Measurements from ENCODE around the gene TYK2. TPM values are rescaled to one million over a fixed set of nuclear protein-coding genes. Genes with fewer than 3 reads are reported as not detected.
A peak's percentile ranks its signal among the peaks of the same experiment; 100 is the strongest.

Gene TYK2
- total RNA-seq, 4 donors from 2014 or later, result 112 to 166 (median 125) TPM

DNA sequence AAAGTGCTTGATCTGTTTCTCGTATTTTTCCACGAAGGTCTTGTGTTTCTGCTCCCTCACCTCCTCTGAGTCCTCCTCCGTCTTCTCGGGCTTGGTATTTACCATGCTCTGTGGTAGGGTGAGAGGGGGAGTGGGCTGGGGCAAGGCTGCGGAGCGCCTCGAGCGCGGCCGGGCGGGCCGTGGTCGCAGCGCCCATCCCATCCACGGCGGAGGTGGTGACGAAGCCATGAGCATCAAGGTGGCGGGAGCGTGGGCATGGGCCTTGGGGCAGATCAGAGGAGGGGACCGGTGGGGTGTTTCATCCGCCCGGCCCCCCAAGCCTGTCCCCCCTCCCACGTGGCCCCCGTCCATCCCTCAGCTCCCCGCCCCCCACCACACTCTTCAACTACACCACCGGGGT lies 15.1 kb upstream of the TYK2 start:
- H3K36me3 ChIP-seq, result peaks cover 3 to 68% (median 26%) of the 10 kb centered on the region in 3 donors

GRCh38 chr19:10395003-10395402 lies 14.6 kb upstream of the TYK2 start:
- Histone ChIP-seq H3K4me3 (no peak overlapping the region), H3K36me3 (peaks cover 3 to 65% (median 26%) of the 10 kb centered on the region in 3 donors), H3K4me1 (peaks cover 0 to 2% (median 0%) of the 10 kb centered on the region in 4 donors), H3K27ac (no peak overlapping the region), H3K27me3 (no peaks in the 10 kb centered on the region), H3K9me3 (no peaks in the 10 kb centered on the region)
- no peak for TF ChIP-seq EP300 (IDR thresholded peaks at IDR 0.05)
- TF ChIP-seq, protein P1, sequence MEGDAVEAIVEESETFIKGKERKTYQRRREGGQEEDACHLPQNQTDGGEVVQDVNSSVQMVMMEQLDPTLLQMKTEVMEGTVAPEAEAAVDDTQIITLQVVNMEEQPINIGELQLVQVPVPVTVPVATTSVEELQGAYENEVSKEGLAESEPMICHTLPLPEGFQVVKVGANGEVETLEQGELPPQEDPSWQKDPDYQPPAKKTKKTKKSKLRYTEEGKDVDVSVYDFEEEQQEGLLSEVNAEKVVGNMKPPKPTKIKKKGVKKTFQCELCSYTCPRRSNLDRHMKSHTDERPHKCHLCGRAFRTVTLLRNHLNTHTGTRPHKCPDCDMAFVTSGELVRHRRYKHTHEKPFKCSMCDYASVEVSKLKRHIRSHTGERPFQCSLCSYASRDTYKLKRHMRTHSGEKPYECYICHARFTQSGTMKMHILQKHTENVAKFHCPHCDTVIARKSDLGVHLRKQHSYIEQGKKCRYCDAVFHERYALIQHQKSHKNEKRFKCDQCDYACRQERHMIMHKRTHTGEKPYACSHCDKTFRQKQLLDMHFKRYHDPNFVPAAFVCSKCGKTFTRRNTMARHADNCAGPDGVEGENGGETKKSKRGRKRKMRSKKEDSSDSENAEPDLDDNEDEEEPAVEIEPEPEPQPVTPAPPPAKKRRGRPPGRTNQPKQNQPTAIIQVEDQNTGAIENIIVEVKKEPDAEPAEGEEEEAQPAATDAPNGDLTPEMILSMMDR (IDR thresholded peaks at IDR 0.05), result no peak
- DNase-seq (ENCODE audit: low spot score in 2 of 2), result no peak
- 95 to 97% methylated on average over 10 to 11 of the region's 12 CpGs for WGBS, 2 donors

More for the DNA sequence above, 15.1 kb upstream of the TYK2 start:
- no peak overlapping the region for H3K4me3 ChIP-seq
- DNase-seq (ENCODE audit: low spot score in 2 of 2), result no peak
- no peaks in the 10 kb centered on the region for H3K9me3 ChIP-seq
- WGBS, 2 donors, result 94% methylated on average over 18 to 19 of the region's 26 CpGs
- H3K27ac ChIP-seq, result no peak overlapping the region
- TF ChIP-seq EP300 (IDR thresholded peaks at IDR 0.05) (no peak), POLR2A (IDR thresholded peaks at IDR 0.05) (no peak)
- TF ChIP-seq, protein P1 (IDR thresholded peaks at IDR 0.05), result no peak
- peaks cover 0 to 6% (median 0%) of the 10 kb centered on the region in 4 donors for H3K4me1 ChIP-seq
- H3K27me3 ChIP-seq, result no peaks in the 10 kb centered on the region

DNA sequence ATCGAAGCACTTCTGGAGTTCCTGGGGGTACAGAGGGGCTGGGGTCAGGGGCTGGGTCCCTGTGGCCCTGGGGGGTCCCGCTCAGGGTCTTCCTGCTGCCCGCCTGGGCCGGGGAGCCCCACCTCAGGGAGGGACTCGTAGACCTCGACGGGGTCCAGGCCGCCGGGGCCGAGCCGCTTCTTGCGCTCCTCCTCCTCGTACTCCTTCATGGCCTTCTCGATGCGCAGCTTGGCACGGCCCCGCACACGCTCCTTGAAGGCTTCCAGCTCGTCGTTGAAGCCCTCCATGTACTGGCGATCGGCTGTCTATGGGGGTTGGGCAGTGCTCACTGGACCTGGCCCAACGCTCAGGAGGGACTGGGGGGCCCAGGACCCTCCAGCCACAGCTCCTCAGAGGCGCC lies 12.8 kb upstream of the TYK2 start:
- Histone ChIP-seq H3K9me3 (no peaks in the 10 kb centered on the region), H3K27ac (no peak overlapping the region), H3K27me3 (no peaks in the 10 kb centered on the region), H3K4me3 (no peak overlapping the region), H3K36me3 (peaks cover 3 to 63% (median 26%) of the 10 kb centered on the region in 3 donors), H3K4me1 (peaks cover 0 to 8% (median 7%) of the 10 kb centered on the region in 4 donors)
- DNase-seq (ENCODE audit: low spot score in 2 of 2), result no peak
- WGBS, 2 donors, result 91 to 93% methylated on average over 22 to 23 of the region's 24 CpGs
- TF ChIP-seq EP300 (IDR thresholded peaks at IDR 0.05) (no peak), POLR2A (IDR thresholded peaks at IDR 0.05) (no peak)
- TF ChIP-seq, protein P1 (IDR thresholded peaks at IDR 0.05), result no peak

- 85 to 88% methylated on average over 6 of the region's 6 CpGs for WGBS, 2 donors
- no peaks in the 10 kb centered on the region for H3K27me3 ChIP-seq
- no peaks in the 10 kb centered on the region for H3K9me3 ChIP-seq
- TF ChIP-seq, protein P1 (IDR thresholded peaks at IDR 0.05), result no peak
- TF ChIP-seq EP300 (IDR thresholded peaks at IDR 0.05) (no peak), POLR2A (IDR thresholded peaks at IDR 0.05) (no peak)
- peaks cover 3 to 63% (median 26%) of the 10 kb centered on the region in 3 donors for H3K36me3 ChIP-seq
- no peak for DNase-seq (ENCODE audit: low spot score in 2 of 2)
- peaks cover 0 to 8% (median 7%) of the 10 kb centered on the region in 4 donors for H3K4me1 ChIP-seq
- H3K27ac ChIP-seq, result no peak overlapping the region
- no peak overlapping the region for H3K4me3 ChIP-seq
Observed at GRCh38 chr19:10392120-10392519, 11.7 kb upstream of the TYK2 start.

- H3K9me3 ChIP-seq, result no peaks in the 10 kb centered on the region
- peaks cover 3 to 52% (median 24%) of the 10 kb centered on the region in 3 donors for H3K36me3 ChIP-seq
- TF ChIP-seq, protein P1 (IDR thresholded peaks at IDR 0.05), result peak; percentile 73 to 85 (median 82)
- no peak for TF ChIP-seq EP300 (IDR thresholded peaks at IDR 0.05)
- no peak for TF ChIP-seq POLR2A (IDR thresholded peaks at IDR 0.05)
- no peak overlapping the region for H3K4me3 ChIP-seq
- DNase-seq (ENCODE audit: low spot score in 2 of 2), result peak; percentile 48 to 85
- no peak overlapping the region for H3K27ac ChIP-seq
- 54% methylated on average over 9 of the region's 9 CpGs for WGBS, 2 donors
- H3K27me3 ChIP-seq, result no peaks in the 10 kb centered on the region
- H3K4me1 ChIP-seq, result peaks cover 0 to 8% (median 7%) of the 10 kb centered on the region in 4 donors
Observed at GRCh38 chr19:10390652-10391286, 10.4 kb upstream of the TYK2 start.

Data from tibial nerve (tissue), 4 donors.